ENCODE measurements around the gene FAM149A. TPM values are rescaled to one million over a fixed set of nuclear protein-coding genes. Genes with fewer than 3 reads are reported as not detected.
A peak's percentile ranks its signal among the peaks of the same experiment; 100 is the strongest.

FAM149A gene
- total RNA-seq: 1 to 10 TPM; 2.2 to 7.3 (median 3.5) TPM
- 1 to 10 TPM in 2 of 3 donors, under 1 TPM in 1; 0.61 to 1.7 (median 1.3) TPM for polyA plus RNA-seq
- long read RNA-seq, donor 1, partial matches to known transcripts: 0 of 1 reads
- long read RNA-seq, donor 1, other reads (novel, unspliced or antisense): 0 of 1 reads
- long read RNA-seq, donor 2: 0 reads

GRCh38 chr4:186104114-186104889 is at the start of gene FAM149A:
Gene FAM149A (plus strand): TSS chr4:186104704.
- intact Hi-C loops (cut with DNase I; ENCODE audit: low total_unique reads): no loop called here
- peak; percentile 86 for DNase-seq
- no peaks in the 10 kb centered on the region for H3K9me3 ChIP-seq
- peak within 1 kb of the TSS; percentile 33 to 71 (median 43) for H3K4me3 ChIP-seq
- no peaks in the 10 kb centered on the region for H3K36me3 ChIP-seq
- WGBS, 5 donors: 17 to 39% (median 21%) methylated on average over 26 to 57 of the region's 57 CpGs
- peak within 1 kb of the TSS in 3 of 8 donors; percentile 13 to 20 (median 16) for H3K27ac ChIP-seq
- peaks cover 4 to 73% (median 23%) of the 10 kb centered on the region in 7 donors for H3K27me3 ChIP-seq (replicated peaks in 1 of 7)
- H3K4me1 ChIP-seq: peaks cover 0 to 17% (median 12%) of the 10 kb centered on the region in 6 donors
- TF ChIP-seq CTCF (IDR thresholded peaks at IDR 0.05 in 8 of 11, conservative IDR thresholded peaks at IDR 0.05 in 3 of 11) (no peak), POLR2A (IDR thresholded peaks at IDR 0.05) (no peak), POLR2AphosphoS5 (IDR thresholded peaks at IDR 0.05) (peak in 2 of 3 donors; percentile 45 to 48)

- Histone ChIP-seq H3K36me3 (no peaks in the 10 kb centered on the region), H3K4me3 (no peak overlapping the region), H3K27ac (no peak overlapping the region), H3K9me3 (peaks cover 0 to 7% (median 0%) of the 10 kb centered on the region in 8 donors), H3K4me1 (peaks cover 0 to 12% (median 2%) of the 10 kb centered on the region in 6 donors), H3K27me3 (replicated peaks in 1 of 7) (peaks cover 0 to 44% (median 0%) of the 10 kb centered on the region in 7 donors)
- intact Hi-C loops (cut with DNase I; ENCODE audit: low total_unique reads): no loop called here
- 38 to 48% (median 41%) methylated on average over 6 of the region's 6 CpGs for WGBS, 5 donors
- TF ChIP-seq POLR2A (IDR thresholded peaks at IDR 0.05) (no peak), POLR2AphosphoS5 (IDR thresholded peaks at IDR 0.05) (no peak)
- DNase-seq: peak; percentile 70
These were observed 46.1 kb upstream of the FAM149A start for GRCh38 chr4:186058253-186058979.

GRCh38 chr4:186058980-186059316 is 45.6 kb upstream of the FAM149A start:
- Histone ChIP-seq H3K27me3 (replicated peaks in 1 of 7) (peaks cover 0 to 50% (median 0%) of the 10 kb centered on the region in 7 donors), H3K9me3 (peaks cover 0 to 7% (median 0%) of the 10 kb centered on the region in 8 donors), H3K4me3 (no peak overlapping the region), H3K36me3 (no peaks in the 10 kb centered on the region), H3K4me1 (peaks cover 0 to 12% (median 2%) of the 10 kb centered on the region in 6 donors), H3K27ac (no peak overlapping the region)
- intact Hi-C loops (cut with DNase I; ENCODE audit: low total_unique reads): no loop called here
- TF ChIP-seq CTCF (IDR thresholded peaks at IDR 0.05 in 8 of 11, conservative IDR thresholded peaks at IDR 0.05 in 3 of 11) (no peak), POLR2AphosphoS5 (IDR thresholded peaks at IDR 0.05) (no peak), POLR2A (IDR thresholded peaks at IDR 0.05) (no peak)
- 23 to 46% (median 30%) methylated on average over 3 of the region's 3 CpGs for WGBS, 5 donors
- no peak for DNase-seq

- 83 to 92% (median 86%) methylated on average over 4 of the region's 4 CpGs for WGBS, 5 donors
These were observed 42.6 kb upstream of the FAM149A start for GRCh38 chr4:186061921-186062320.

More at GRCh38 chr4:186061921-186062320, 42.6 kb upstream of the FAM149A start:
- Histone ChIP-seq H3K27ac (no peak overlapping the region), H3K27me3 (replicated peaks in 1 of 7) (peaks cover 0 to 36% (median 0%) of the 10 kb centered on the region in 7 donors), H3K9me3 (peaks cover 0 to 7% (median 0%) of the 10 kb centered on the region in 8 donors), H3K4me3 (no peak overlapping the region), H3K36me3 (no peaks in the 10 kb centered on the region), H3K4me1 (peaks cover 0 to 12% (median 2%) of the 10 kb centered on the region in 6 donors)
- intact Hi-C loops (cut with DNase I; ENCODE audit: low total_unique reads): no loop called here
- TF ChIP-seq POLR2A (IDR thresholded peaks at IDR 0.05): no peak
- TF ChIP-seq CTCF (IDR thresholded peaks at IDR 0.05 in 8 of 11, conservative IDR thresholded peaks at IDR 0.05 in 3 of 11): no peak
- TF ChIP-seq POLR2AphosphoS5 (IDR thresholded peaks at IDR 0.05): no peak
- no peak for DNase-seq

Data from spleen (tissue), 13 donors.